ENCODE data around the gene LPCAT1. TPM values are rescaled to one million over a fixed set of nuclear protein-coding genes. Genes with fewer than 3 reads are reported as not detected.

LPCAT1 gene
- total RNA-seq, 1 experiment from 2014 or later: 59.8 TPM

GRCh38 chr5:1465117-1465516 lies 58.6 kb downstream of the LPCAT1 start:
- ATAC-seq: no peak
- Histone ChIP-seq H3K4me1 (ENCODE audit: control insufficient read depth, insufficient read depth, low read length) (no peaks in the 10 kb centered on the region), H3K27me3 (ENCODE audit: control insufficient read depth, insufficient read depth, low read length) (no peaks in the 10 kb centered on the region), H3K36me3 (ENCODE audit: control insufficient read depth, insufficient read depth, low read length) (peaks cover 2% of the 10 kb centered on the region; the same call in 1 of the 2 replicates), H3K27ac (ENCODE audit: low read length) (no peak overlapping the region), H3K4me3 (ENCODE audit: low read depth in 2 of 2, low read length in 2 of 2) (no peak overlapping the region), H3K9me3 (ENCODE audit: control insufficient read depth, insufficient read depth, low read depth, low read length) (no peaks in the 10 kb centered on the region)
- ChIA-PET CTCF (no interaction called here), POLR2A (no interaction called here)
- TF ChIP-seq, protein P1, sequence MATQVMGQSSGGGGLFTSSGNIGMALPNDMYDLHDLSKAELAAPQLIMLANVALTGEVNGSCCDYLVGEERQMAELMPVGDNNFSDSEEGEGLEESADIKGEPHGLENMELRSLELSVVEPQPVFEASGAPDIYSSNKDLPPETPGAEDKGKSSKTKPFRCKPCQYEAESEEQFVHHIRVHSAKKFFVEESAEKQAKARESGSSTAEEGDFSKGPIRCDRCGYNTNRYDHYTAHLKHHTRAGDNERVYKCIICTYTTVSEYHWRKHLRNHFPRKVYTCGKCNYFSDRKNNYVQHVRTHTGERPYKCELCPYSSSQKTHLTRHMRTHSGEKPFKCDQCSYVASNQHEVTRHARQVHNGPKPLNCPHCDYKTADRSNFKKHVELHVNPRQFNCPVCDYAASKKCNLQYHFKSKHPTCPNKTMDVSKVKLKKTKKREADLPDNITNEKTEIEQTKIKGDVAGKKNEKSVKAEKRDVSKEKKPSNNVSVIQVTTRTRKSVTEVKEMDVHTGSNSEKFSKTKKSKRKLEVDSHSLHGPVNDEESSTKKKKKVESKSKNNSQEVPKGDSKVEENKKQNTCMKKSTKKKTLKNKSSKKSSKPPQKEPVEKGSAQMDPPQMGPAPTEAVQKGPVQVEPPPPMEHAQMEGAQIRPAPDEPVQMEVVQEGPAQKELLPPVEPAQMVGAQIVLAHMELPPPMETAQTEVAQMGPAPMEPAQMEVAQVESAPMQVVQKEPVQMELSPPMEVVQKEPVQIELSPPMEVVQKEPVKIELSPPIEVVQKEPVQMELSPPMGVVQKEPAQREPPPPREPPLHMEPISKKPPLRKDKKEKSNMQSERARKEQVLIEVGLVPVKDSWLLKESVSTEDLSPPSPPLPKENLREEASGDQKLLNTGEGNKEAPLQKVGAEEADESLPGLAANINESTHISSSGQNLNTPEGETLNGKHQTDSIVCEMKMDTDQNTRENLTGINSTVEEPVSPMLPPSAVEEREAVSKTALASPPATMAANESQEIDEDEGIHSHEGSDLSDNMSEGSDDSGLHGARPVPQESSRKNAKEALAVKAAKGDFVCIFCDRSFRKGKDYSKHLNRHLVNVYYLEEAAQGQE (IDR thresholded peaks at IDR 0.05; ENCODE audit: insufficient read depth in 1 of 2, low read depth in 2 of 2, low read length in 1 of 2): no peak
- TF ChIP-seq TCF7L2 (IDR thresholded peaks at IDR 0.05; ENCODE audit: low read depth, low read length): no peak
- no peak for TF ChIP-seq POLR2AphosphoS5 (IDR thresholded peaks at IDR 0.05; ENCODE audit: low read depth, low read length)
- TF ChIP-seq, protein P2, sequence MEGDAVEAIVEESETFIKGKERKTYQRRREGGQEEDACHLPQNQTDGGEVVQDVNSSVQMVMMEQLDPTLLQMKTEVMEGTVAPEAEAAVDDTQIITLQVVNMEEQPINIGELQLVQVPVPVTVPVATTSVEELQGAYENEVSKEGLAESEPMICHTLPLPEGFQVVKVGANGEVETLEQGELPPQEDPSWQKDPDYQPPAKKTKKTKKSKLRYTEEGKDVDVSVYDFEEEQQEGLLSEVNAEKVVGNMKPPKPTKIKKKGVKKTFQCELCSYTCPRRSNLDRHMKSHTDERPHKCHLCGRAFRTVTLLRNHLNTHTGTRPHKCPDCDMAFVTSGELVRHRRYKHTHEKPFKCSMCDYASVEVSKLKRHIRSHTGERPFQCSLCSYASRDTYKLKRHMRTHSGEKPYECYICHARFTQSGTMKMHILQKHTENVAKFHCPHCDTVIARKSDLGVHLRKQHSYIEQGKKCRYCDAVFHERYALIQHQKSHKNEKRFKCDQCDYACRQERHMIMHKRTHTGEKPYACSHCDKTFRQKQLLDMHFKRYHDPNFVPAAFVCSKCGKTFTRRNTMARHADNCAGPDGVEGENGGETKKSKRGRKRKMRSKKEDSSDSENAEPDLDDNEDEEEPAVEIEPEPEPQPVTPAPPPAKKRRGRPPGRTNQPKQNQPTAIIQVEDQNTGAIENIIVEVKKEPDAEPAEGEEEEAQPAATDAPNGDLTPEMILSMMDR (IDR thresholded peaks at IDR 0.05): no peak
- no peak for TF ChIP-seq SIN3A (IDR thresholded peaks at IDR 0.05; ENCODE audit: borderline replicate concordance, insufficient read depth, low read depth, low read length)
- no TSS peak for BruUV-seq (replicated peaks)
- in situ Hi-C loops (cut with HindIII; ENCODE audit: low pct_unique_long_range_greater_than_20kb, low sequenced_read_pairs): no loop called here
- DNase-seq (ENCODE audit: low read depth, low spot score): no peak
- intact Hi-C loops (cut with micrococcal nuclease; ENCODE audit: unreplicated experiment): no loop called here

- peaks cover 2% of the 10 kb centered on the region; the same call in 1 of the 2 replicates for H3K36me3 ChIP-seq (ENCODE audit: control insufficient read depth, insufficient read depth, low read length)
- ChIA-PET POLR2A (no interaction called here), CTCF (no interaction called here)
- in situ Hi-C loops (cut with HindIII; ENCODE audit: low pct_unique_long_range_greater_than_20kb, low sequenced_read_pairs) (no loop called here), intact Hi-C loops (cut with micrococcal nuclease; ENCODE audit: unreplicated experiment) (no loop called here)
- no peak overlapping the region for H3K4me3 ChIP-seq (ENCODE audit: low read depth in 2 of 2, low read length in 2 of 2)
- no TSS peak for BruUV-seq (replicated peaks)
- DNase-seq (ENCODE audit: low read depth, low spot score) (no peak), ATAC-seq (no peak)
- no peaks in the 10 kb centered on the region for H3K27me3 ChIP-seq (ENCODE audit: control insufficient read depth, insufficient read depth, low read length)
- H3K9me3 ChIP-seq (ENCODE audit: control insufficient read depth, insufficient read depth, low read depth, low read length): no peaks in the 10 kb centered on the region
- no peak for TF ChIP-seq POLR2AphosphoS5 (IDR thresholded peaks at IDR 0.05; ENCODE audit: low read depth, low read length)
- TF ChIP-seq, protein P1 (IDR thresholded peaks at IDR 0.05; ENCODE audit: insufficient read depth in 1 of 2, low read depth in 2 of 2, low read length in 1 of 2): no peak
- no peak for TF ChIP-seq SIN3A (IDR thresholded peaks at IDR 0.05; ENCODE audit: borderline replicate concordance, insufficient read depth, low read depth, low read length)
- TF ChIP-seq, protein P2 (IDR thresholded peaks at IDR 0.05): no peak
- no peak for TF ChIP-seq TCF7L2 (IDR thresholded peaks at IDR 0.05; ENCODE audit: low read depth, low read length)
- H3K27ac ChIP-seq (ENCODE audit: low read length): no peak overlapping the region
- H3K4me1 ChIP-seq (ENCODE audit: control insufficient read depth, insufficient read depth, low read length): no peaks in the 10 kb centered on the region
Observed at GRCh38 chr5:1464511-1464910, 59.2 kb downstream of the LPCAT1 start.

Data from Panc1 (cell line).